ENCODE data around the gene PPP1R37.

PPP1R37 gene

GRCh38 chr19:45092747-45093678, at the start of gene PPP1R37:
Gene PPP1R37 (plus strand): TSS chr19:45093179. CDS start chr19:45093326, 147 bp downstream.
- DNase-seq (ENCODE audit: low read depth in 4 of 4, low spot score in 1 of 4): peak; percentile 77 to 88 (median 82)

- no peak for DNase-seq (ENCODE audit: low read depth in 4 of 4, low spot score in 1 of 4)
Observed at GRCh38 chr19:45045671-45046353, 47.2 kb upstream of the PPP1R37 start.

GRCh38 chr19:45046355-45046754, 46.6 kb upstream of the PPP1R37 start:
- no peak for DNase-seq (ENCODE audit: low read depth in 4 of 4, low spot score in 1 of 4)

- DNase-seq (ENCODE audit: low read depth in 4 of 4, low spot score in 1 of 4): no peak
Observed at GRCh38 chr19:45047188-45047797, 45.7 kb upstream of the PPP1R37 start.

GRCh38 chr19:45049073-45049736, 43.8 kb upstream of the PPP1R37 start:
- DNase-seq (ENCODE audit: low read depth in 4 of 4, low spot score in 1 of 4): no peak

GRCh38 chr19:45050036-45050435, 42.9 kb upstream of the PPP1R37 start:
- DNase-seq (ENCODE audit: low read depth in 4 of 4, low spot score in 1 of 4): no peak

- no peak for DNase-seq (ENCODE audit: low read depth in 4 of 4, low spot score in 1 of 4)
Observed at GRCh38 chr19:45051929-45052579, 40.9 kb upstream of the PPP1R37 start.

GRCh38 chr19:45056831-45057230, 36.1 kb upstream of the PPP1R37 start:
- no peak for DNase-seq (ENCODE audit: low read depth in 4 of 4, low spot score in 1 of 4)

GRCh38 chr19:45057444-45057843, 35.5 kb upstream of the PPP1R37 start:
- no peak for DNase-seq (ENCODE audit: low read depth in 4 of 4, low spot score in 1 of 4)

GRCh38 chr19:45058622-45059159, 34.3 kb upstream of the PPP1R37 start:
- DNase-seq (ENCODE audit: low read depth in 4 of 4, low spot score in 1 of 4): no peak

- peak; percentile 70 to 81 (median 74) for DNase-seq (ENCODE audit: low read depth in 4 of 4, low spot score in 1 of 4)
Observed at GRCh38 chr19:45059258-45059965, 33.6 kb upstream of the PPP1R37 start.

- DNase-seq (ENCODE audit: low read depth in 4 of 4, low spot score in 1 of 4): no peak
Observed at GRCh38 chr19:45061965-45062364, 31.0 kb upstream of the PPP1R37 start.

- DNase-seq (ENCODE audit: low read depth in 4 of 4, low spot score in 1 of 4): no peak
Observed at GRCh38 chr19:45063851-45064801, 28.9 kb upstream of the PPP1R37 start.

GRCh38 chr19:45066921-45067661, 25.9 kb upstream of the PPP1R37 start:
- DNase-seq (ENCODE audit: low read depth in 4 of 4, low spot score in 1 of 4): no peak

GRCh38 chr19:45068041-45068440, 24.9 kb upstream of the PPP1R37 start:
- no peak for DNase-seq (ENCODE audit: low read depth in 4 of 4, low spot score in 1 of 4)

GRCh38 chr19:45069056-45069455, 23.9 kb upstream of the PPP1R37 start:
- no peak for DNase-seq (ENCODE audit: low read depth in 4 of 4, low spot score in 1 of 4)

- DNase-seq (ENCODE audit: low read depth in 4 of 4, low spot score in 1 of 4): no peak
Observed at GRCh38 chr19:45070214-45070613, 22.8 kb upstream of the PPP1R37 start.
